Testis (tissue), 2 donors: ENCODE measurements around the gene INO80E.

Experiments used
- CTCF ChIP-seq, 3 experiments: fragments of 450-650 bp in 2 of 3; fragments of 200-600 bp in 1 of 3; sonication (generic) in 1 of 3; IDR thresholded peaks; one replicate each; pipeline ENCODE4 v1.5.1; 2016 to 2019; ENCODE audit warnings: antibody characterized with exemption in 3 of 3, mild to moderate bottlenecking in 2 of 3, moderate library complexity in 1 of 3
- POLR2A ChIP-seq: fragments of 450-650 bp; IDR thresholded peaks from one replicate; pipeline ENCODE4 v1.6.1; 2017; ENCODE audit warnings: antibody characterized with exemption, mild to moderate bottlenecking, moderate library complexity

GRCh38 chr16:30006659-30007377 lies 10.8 kb downstream of the INO80E start:
- TF ChIP-seq CTCF (IDR thresholded peaks at IDR 0.05) (no peak), POLR2A (no peak)
